Measurements from ENCODE around the gene UBAC2.

DNA sequence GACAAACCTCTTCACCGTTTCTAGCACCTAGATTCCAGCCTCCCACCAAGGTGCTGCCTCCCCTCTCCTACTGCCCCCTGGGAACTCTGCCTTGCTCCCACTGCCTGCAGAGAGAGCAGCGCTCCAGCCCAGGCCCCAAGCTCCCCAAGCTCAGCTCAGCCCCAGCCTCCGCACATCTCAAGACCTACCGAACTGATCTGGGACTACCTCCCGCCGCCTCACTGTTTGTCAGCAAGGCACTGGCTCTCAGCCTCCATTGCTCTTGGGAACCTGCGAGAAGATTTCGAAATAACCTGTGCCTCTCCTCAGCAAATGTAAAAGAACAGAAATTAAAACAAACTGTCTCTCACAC lies 198.9 kb downstream of the UBAC2 start:
- TF ChIP-seq CTCF (conservative IDR thresholded peaks at IDR 0.05) = no peak
- no peak for TF ChIP-seq EZH2 (IDR thresholded peaks at IDR 0.05; ENCODE audit: low read depth)

Measured in PC-9 (cell line).